Measurements from ENCODE around the gene MYLK3.

Gene MYLK3

GRCh38 chr16:46721885-46722284, 26.3 kb downstream of the MYLK3 start:
- no peak for DNase-seq

DNA sequence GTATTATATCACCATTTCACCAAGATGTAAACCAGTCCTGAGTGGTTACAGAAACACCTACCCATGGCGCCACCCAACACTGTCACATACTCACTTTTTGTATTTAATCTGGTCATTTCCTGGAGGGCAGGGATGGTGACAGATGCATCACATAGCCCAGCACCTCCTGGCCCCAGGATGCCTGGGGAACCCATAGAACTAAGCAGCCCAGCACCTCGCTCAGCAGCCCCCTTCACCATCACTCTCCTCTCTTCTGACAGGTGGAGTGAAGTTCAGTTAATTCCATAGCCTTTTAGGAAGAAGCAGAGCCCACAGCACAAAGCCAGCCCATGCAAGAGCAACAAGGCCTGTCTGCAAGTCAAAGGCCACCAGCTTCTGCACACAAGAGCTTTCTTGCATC, 27.5 kb downstream of the MYLK3 start:
- no peak for DNase-seq

DNA sequence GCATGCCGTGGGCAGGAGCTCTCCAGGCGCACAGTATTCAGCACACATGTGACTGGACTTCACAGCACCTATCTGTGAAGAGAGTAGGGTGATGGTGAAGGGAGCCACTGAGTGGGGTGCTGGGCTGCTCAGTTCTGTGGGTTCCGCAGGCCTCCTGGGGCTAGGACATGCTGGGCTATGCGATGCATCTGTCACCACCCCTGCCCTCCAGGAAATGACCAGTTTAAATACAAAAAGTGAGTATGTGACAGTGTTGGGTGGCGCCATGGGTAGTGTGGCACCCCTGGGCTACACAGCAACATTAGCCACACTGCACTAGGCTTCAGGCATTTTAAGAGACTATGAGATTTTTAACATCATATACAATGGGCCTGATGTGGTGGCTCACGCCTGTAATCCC, 28.6 kb downstream of the MYLK3 start:
- DNase-seq: no peak

DNA sequence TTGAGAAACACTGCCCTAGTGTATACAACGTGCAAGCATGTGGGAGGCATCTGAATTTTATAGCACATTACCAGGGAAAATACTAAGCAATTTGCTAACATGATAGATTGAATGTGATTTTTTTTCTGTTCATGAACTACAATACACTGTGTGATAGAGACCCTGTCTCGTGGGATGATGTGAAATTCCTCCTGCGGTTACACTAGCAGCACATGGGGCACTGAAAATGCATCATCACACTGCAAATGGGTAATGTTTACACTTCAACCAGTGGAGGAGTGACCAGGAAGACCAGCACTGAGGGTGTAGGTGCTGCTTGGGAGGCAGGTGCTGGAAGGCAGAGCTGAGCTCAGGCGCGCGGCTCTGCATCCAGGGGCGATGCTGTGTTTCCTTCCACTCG, 29.9 kb downstream of the MYLK3 start:
- DNase-seq: no peak

GRCh38 chr16:46717692-46718091, 30.5 kb downstream of the MYLK3 start:
- DNase-seq: no peak

- no peak for DNase-seq
Measured at GRCh38 chr16:46715769-46716305, 32.3 kb downstream of the MYLK3 start.

DNA sequence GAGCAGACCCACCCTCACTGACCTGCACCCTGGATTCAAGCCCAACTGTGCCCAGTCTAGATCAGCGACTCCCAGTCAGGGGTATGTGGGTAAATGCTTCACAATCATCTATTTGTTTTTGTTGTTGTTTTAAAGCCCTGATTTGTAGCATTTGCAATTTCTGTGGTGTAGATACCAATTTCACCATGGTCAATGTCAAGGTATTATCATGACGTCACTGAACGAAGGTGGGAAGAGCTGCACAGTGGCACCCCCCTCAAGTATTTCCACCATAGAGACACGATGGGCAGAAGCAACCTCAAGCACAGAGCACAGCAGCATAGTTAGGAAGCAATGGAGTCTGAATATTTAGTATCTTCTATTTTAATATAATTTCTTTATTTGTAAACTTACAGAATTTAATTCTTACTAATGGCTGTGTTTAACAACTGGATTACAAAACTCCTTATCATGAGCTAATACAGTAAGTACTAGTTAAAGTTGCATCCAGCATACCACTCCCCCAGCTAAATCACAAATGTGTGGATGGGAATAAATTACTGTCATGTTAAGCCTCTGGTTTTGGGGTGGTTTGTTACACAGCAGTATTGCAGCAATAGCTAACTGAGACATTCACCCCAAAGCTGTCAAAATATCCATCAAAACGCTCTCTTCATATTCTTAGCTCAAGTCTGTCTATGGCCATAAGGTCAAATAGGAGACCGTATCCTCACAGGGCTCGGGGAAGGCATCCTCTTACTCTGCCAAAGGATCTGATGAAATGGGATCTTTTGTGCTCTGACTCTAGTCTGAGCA, 33.1 kb downstream of the MYLK3 start:
- DNase-seq: no peak

- no peak for DNase-seq
Measured at GRCh38 chr16:46713634-46714033, 34.5 kb downstream of the MYLK3 start.

DNA sequence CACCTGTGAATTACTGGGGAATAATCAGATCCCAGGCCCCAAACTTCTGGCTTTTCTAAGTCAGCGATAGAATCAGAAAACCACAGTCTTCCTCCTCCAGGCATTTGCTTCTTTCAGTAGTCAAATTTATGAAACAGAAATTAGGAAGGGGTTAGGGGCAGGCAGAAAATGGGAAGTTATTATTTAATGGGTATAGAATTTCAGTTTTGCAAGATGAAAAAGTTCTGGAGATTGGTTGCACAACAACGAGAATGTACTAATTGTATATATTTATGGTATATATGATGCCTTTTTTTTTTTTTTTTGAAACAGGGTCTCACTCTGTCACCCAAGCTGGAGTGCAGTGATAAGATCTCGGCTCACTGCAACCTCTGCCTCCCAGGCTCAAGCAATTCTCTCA, 35.2 kb downstream of the MYLK3 start:
- DNase-seq: peak; percentile 62

DNA sequence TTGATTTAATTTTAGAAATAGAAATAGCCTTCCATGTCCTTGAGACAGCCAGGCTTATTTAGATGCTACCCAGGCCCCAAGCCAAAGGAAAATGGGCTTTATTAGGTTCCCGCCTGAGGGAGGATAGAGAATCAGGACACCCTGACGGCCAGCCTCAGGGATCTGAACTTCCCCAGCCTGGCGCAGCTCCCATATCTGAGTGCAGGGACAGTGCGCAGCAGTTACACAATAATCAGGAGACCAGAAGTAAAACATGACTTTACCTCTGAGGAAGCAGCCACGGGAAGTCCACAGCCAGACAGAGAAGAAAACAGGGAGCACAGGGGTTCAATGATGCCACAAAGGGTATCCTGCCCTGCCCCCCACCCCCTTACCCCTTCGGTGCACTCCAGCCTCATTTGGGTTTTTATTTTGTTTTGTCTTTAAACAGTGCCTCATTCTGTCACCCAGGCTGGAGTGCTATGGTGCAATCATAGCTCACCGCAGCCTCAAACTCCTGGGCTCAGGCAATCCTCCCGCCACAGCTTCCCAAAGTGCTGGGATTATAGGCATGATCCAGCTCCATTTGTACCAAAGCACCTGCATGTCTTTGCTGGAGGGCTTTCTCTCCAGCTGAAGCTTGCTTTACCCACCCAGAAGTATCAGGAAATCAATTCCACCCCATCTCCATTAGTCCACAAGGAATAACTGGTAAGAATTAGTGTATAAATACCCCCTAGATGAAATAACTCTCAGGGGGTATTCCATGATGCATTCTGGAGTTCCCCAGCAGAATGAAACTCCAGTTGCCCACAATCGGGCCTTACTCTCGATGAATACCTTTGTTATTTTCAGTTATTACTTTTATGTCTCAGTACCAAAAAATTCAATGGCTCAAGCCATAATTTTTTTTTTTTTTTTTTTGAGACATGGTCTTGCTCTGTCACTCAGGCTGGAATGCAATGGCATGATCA, 36.8 kb downstream of the MYLK3 start:
- DNase-seq: no peak

GRCh38 chr16:46709469-46710005, 38.6 kb downstream of the MYLK3 start:
- DNase-seq: no peak

GRCh38 chr16:46706642-46707041, 41.5 kb downstream of the MYLK3 start:
- no peak for DNase-seq

DNA sequence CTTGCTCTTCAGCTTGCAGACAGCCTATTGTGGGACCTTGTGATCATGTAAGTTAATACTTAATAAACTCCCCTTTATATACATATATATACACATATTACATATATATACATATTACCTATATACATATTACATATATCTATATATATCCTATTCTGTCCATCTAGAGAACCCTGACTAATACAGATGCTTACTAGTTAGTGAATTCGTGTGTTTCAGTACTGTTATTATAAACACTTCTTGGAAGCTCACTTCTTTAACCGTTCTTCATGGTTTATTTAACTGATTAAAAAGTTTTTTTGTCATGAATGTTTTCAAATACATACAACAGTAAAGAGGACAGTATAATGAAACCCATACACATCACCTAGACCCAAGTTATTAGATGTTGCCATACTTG, 46.1 kb downstream of the MYLK3 start:
- no peak for DNase-seq

- DNase-seq: no peak
Measured at GRCh38 chr16:46701615-46702014, 46.5 kb downstream of the MYLK3 start.

DNA sequence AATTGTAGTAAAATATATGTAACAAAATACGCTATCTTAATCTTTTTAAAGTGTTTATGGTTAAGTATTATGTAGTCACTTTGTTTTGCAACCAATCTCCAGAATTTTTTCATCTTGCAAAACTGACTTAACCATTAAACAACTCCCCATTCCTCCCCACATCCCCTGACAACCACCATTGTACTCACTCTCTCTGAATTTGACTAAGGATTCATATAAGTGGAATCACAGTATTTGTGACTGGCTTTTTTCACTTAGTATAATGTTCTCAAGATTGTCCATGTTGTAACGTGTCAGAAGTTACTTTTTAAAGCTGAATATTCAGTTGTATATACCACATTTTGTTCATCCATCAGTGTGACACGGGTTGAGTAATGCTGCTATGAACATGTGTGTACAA, 48.1 kb downstream of the MYLK3 start:
- no peak for DNase-seq

GRCh38 chr16:46696957-46697356, 51.2 kb downstream of the MYLK3 start:
- no peak for DNase-seq

GRCh38 chr16:46695937-46696336, 52.2 kb downstream of the MYLK3 start:
- DNase-seq: no peak

GRCh38 chr16:46693598-46693997, 54.5 kb downstream of the MYLK3 start:
- DNase-seq: no peak

DNA sequence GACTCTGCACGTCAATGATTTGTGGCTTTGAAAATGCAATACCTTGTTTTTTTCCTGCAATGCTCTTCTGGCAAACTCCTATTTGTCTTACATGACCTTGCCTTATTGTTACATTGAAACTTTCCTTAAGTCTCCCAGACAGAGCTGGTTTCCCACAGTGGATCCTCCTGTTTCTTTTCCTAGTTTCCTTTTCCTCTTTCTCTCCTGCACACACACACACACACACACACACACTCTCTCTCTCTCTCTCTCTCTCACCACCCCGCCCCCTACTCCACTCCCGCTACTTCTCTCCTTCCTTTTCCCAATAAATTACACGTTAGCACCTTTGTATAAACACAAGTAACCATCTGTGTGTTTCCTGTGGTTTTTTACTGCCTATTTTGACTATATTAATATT, 56.4 kb downstream of the MYLK3 start:
- DNase-seq: no peak

DNA sequence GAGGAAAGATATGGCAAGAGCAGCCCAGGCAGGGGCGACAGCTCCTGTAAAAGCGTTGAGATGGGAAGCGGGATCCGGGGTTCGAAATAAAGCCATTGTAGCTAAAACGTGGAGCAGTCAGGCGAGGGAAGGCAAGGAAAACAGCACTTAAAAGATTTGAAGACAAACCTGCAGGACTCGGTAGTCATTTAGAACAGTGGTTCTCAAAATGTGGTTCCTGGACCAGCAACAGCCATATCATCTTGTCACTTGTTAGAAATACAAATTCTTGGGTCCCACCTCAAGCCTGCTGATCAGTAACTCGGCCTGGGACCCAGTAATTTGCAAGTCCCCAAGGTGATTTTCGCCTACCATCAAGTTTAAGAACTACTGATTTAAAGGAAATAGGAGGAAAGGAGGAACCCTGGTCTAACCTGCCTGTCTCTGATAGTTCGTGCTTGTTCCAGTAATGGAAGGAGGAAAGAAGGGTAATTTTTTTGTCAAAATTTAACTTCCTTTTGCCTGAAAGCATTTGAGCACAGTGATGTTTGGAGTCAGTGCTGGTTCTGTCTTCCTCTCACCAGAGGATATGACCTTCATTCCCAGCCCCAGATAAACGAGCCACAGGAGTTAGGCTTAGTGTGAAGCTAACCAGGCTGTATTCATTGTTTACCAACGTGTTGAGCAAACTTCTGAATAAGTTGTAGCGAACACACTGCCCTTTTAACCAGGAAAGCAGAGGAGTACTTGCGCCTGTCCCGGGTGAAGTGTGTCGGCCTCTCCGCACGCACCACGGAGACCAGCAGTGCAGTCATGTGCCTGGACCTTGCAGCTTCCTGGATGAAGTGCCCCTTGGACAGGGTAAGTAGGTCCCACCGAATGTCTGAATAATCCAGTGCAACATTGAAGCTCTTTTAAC, 57.6 kb downstream of the MYLK3 start:
- DNase-seq: no peak

DNA sequence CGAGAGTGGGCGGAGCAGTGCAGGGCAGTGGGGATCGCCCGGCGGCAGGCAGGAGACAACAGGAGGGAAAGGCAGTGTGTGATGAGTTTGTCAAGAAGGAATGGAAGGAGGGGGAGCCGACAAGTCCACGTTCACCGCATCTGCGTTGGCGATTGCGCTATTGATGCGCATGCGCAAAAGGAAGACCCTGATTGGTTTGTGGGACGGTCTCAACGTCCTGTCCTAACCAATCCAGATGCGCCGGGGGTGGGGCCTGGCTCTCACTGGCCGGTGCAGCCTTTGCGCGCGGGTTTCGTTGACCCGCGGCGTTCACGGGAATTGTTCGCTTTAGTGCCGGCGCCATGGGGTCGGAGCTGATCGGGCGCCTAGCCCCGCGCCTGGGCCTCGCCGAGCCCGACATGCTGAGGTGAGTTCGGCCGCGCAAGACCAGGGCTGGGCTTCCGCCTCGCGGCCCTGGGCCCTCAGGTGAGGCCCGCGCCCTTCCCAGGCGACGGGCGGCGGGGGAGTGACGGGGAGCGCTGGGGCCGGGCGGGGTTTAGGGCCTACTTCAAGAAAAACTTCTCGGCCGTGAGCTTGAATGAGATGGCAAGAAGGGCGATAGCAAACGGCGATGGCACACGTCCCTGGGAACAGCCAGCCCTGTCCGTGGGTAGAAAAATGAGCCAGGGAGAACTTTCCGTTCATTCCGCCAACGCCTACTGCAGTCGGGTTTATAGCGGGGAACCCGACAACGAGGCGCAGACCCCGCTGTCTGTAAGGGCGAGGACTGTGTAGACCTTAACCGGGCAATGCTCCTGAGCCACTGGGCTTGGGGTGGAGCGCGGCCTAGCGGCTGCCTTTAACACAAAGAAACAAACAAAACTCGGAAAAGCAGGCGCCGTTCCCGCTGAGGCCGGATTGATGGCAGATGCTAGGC, 58.5 kb downstream of the MYLK3 start, which contains the start of gene ORC6:
Gene ORC6 (plus strand): TSS at position 295 of the 916 bp plus-strand sequence. CDS start 47 bp downstream, at position 342.
- peak; percentile 93 for DNase-seq
